Kidney tubule cell (primary cell): ENCODE measurements around the gene RREB1.

ENCODE experiments used
- DNase-seq: peaks from one replicate; pipeline ENCODE4 v3.0.0-alpha.2; 2018; ENCODE audit warnings: low spot score

RREB1 gene

GRCh38 chr6:7224731-7225130 is 117.0 kb downstream of the RREB1 start:
- no peak for DNase-seq

- DNase-seq: no peak
These were observed 121.1 kb downstream of the RREB1 start for GRCh38 chr6:7228662-7229375.

- no peak for DNase-seq
These were observed 121.9 kb downstream of the RREB1 start for GRCh38 chr6:7229376-7230326.

GRCh38 chr6:7230327-7230691 is 122.5 kb downstream of the RREB1 start:
- no peak for DNase-seq

GRCh38 chr6:7230956-7231713 is 123.4 kb downstream of the RREB1 start:
- no peak for DNase-seq

GRCh38 chr6:7232351-7232750 is 124.6 kb downstream of the RREB1 start:
- DNase-seq: no peak

- peak; percentile 34 for DNase-seq
These were observed 126.8 kb downstream of the RREB1 start for GRCh38 chr6:7234547-7234946.

GRCh38 chr6:7235712-7236305 is 128.0 kb downstream of the RREB1 start:
- DNase-seq: peak; percentile 20

- peak; percentile 66 for DNase-seq
These were observed 128.8 kb downstream of the RREB1 start for GRCh38 chr6:7236306-7237209.

GRCh38 chr6:7237653-7238188 is 130.0 kb downstream of the RREB1 start:
- no peak for DNase-seq

- no peak for DNase-seq
These were observed 130.8 kb downstream of the RREB1 start for GRCh38 chr6:7238526-7238899.

GRCh38 chr6:7238900-7239589 is 131.3 kb downstream of the RREB1 start:
- peak; percentile 84 for DNase-seq

GRCh38 chr6:7239590-7239948 is 131.8 kb downstream of the RREB1 start:
- DNase-seq: no peak

GRCh38 chr6:7240351-7240750 is 132.6 kb downstream of the RREB1 start:
- no peak for DNase-seq

GRCh38 chr6:7241160-7241559 is 133.4 kb downstream of the RREB1 start:
- no peak for DNase-seq

- peak; percentile 79 for DNase-seq
These were observed 134.2 kb downstream of the RREB1 start for GRCh38 chr6:7241709-7242645.

GRCh38 chr6:7242835-7243178 is 135.0 kb downstream of the RREB1 start:
- DNase-seq: no peak

- DNase-seq: peak; percentile 71
These were observed 135.6 kb downstream of the RREB1 start for GRCh38 chr6:7243179-7243981.
